Upper lobe of left lung (tissue), 4 donors: ENCODE data around the gene C1orf226.

ENCODE experiments used
- CTCF ChIP-seq, 6 experiments: fragments of 450-650 bp in 4 of 6; fragments of 200-600 bp in 2 of 6; sonication (generic) in 2 of 6; IDR thresholded peaks; one replicate each; pipeline ENCODE4 v1.5.1; 2016 to 2019; ENCODE audit warnings: antibody characterized with exemption in 6 of 6
- EP300 ChIP-seq, 4 donors: sonication (generic); formaldehyde crosslinking; IDR thresholded peaks; one replicate each; pipeline ENCODE4 v1.5.1; 2017; ENCODE audit warnings: antibody characterized with exemption in 4 of 4, control low read depth in 2 of 4
- POLR2A ChIP-seq, 4 donors: fragments of 450-650 bp; IDR thresholded peaks; one replicate each; pipeline ENCODE4 v1.5.1; 2016 to 2017; ENCODE audit warnings: antibody characterized with exemption in 4 of 4, mild to moderate bottlenecking in 2 of 4
- POLR2AphosphoS5 ChIP-seq, 2 donors: sonication (generic); formaldehyde crosslinking; IDR thresholded peaks; one replicate each; pipeline ENCODE4 v1.5.1; 2017; ENCODE audit warnings: antibody characterized with exemption in 2 of 2

- TF ChIP-seq CTCF (IDR thresholded peaks at IDR 0.05) (no peak), POLR2AphosphoS5 (IDR thresholded peaks at IDR 0.05) (no peak), EP300 (IDR thresholded peaks at IDR 0.05) (peak in 1 of 4 donors; percentile 65), POLR2A (IDR thresholded peaks at IDR 0.05) (no peak)
Observed at GRCh38 chr1:162388615-162389014, 7.1 kb downstream of the C1orf226 start.
